Calu3 (cell line): ENCODE measurements around the gene DNAJC5G. TPM values are rescaled to one million over a fixed set of nuclear protein-coding genes. Genes with fewer than 3 reads are reported as not detected.
A peak's percentile ranks its signal among the peaks of the same experiment; 100 is the strongest.

ENCODE experiments used
- Bru-seq: library from RNA; stranded (reverse); fragments of 400-500 nt; gene quantifications from one replicate; lab custom pipeline; 2021; lab: Mats Ljungman, UMichigan
- BruChase-seq, 2 experiments: library from RNA; stranded (reverse); fragments of 400-500 nt; gene quantifications; one replicate each; lab custom pipeline; 2021; lab: Mats Ljungman, UMichigan
- BruUV-seq: library from RNA; stranded (reverse); fragments of 400-500 nt; replicated peaks from 2 replicates; lab custom pipeline; 2021; lab: Mats Ljungman, UMichigan
- CTCF ChIA-PET: fragments of 300-600 bp; sonication (Branson Sonifier 250); formaldehyde crosslinking; loops from one replicate; lab custom pipeline; 2022; ENCODE audit warnings: antibody characterized with exemption; lab: Charles Lee
- DNase-seq: peaks from one replicate; pipeline ENCODE4 v3.0.0; 2022
- H3K27ac Mint-ChIP-seq: one replicate; pipeline ENCODE4 v1.8.0; 2022; ENCODE audit warnings: mixed read lengths; ENCODE audit not compliant: unreplicated experiment
- H3K27me3 Mint-ChIP-seq: one replicate; pipeline ENCODE4 v1.8.0; 2022; ENCODE audit warnings: mixed read lengths; ENCODE audit not compliant: unreplicated experiment
- H3K36me3 Mint-ChIP-seq: one replicate; pipeline ENCODE4 v1.8.0; 2022; ENCODE audit warnings: mild to moderate bottlenecking, moderate library complexity, mixed read lengths; ENCODE audit not compliant: insufficient read depth, unreplicated experiment
- H3K4me1 Mint-ChIP-seq: one replicate; pipeline ENCODE4 v1.8.0; 2022; ENCODE audit warnings: mild to moderate bottlenecking, low read depth, mixed read lengths; ENCODE audit not compliant: unreplicated experiment
- H3K4me3 Mint-ChIP-seq: one replicate; pipeline ENCODE4 v1.8.0; 2022; ENCODE audit warnings: mild to moderate bottlenecking, low read depth, moderate library complexity, mixed read lengths; ENCODE audit not compliant: unreplicated experiment
- H3K9me3 Mint-ChIP-seq: one replicate; pipeline ENCODE4 v1.8.0; 2022; ENCODE audit warnings: low read depth, mixed read lengths; ENCODE audit not compliant: unreplicated experiment
- intact Hi-C: fragments of 100-400 bp; cut with micrococcal nuclease; formaldehyde crosslinking; loops from one replicate; pipeline ENCODE4 v1.10.0; 2022; ENCODE audit not compliant: unreplicated experiment
- long read RNA-seq: library from polyadenylated mRNA; stranded (forward); transcript quantifications from one replicate; pipeline ENCODE4 v2.0.0, GENCODE V29; 2022
- total RNA-seq: library from RNA; stranded (reverse); gene quantifications from 2 replicates; pipeline ENCODE4 v1.2.3, GENCODE V29; 2022
- TF ChIP-seq, protein P1 (sequence below): fragments of 200-600 bp; IDR thresholded peaks from one replicate; pipeline ENCODE4 v1.8.0; 2022; ENCODE audit warnings: antibody characterized with exemption; ENCODE audit not compliant: unreplicated experiment

The DNAJC5G gene, protein sequence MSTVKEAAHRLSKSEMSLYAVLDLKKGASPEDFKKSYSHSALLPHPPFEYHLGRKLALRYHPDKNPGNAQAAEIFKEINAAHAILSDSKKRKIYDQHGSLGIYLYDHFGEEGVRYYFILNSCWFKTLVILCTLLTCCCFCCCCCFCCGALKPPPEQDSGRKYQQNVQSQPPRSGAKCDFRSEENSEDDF
- total RNA-seq: not detected in 2 replicates
- Bru-seq, nascent RNA: percentile 10 among the genes with signal in this experiment
- BruChase-seq, experiment 1, labeled RNA remaining after a 6-hour chase: percentile 9 among the genes with signal in this experiment
- BruChase-seq, experiment 2, labeled RNA remaining after a 2-hour chase: percentile 1 among the genes with signal in this experiment
- long read RNA-seq: 0 reads

DNA sequence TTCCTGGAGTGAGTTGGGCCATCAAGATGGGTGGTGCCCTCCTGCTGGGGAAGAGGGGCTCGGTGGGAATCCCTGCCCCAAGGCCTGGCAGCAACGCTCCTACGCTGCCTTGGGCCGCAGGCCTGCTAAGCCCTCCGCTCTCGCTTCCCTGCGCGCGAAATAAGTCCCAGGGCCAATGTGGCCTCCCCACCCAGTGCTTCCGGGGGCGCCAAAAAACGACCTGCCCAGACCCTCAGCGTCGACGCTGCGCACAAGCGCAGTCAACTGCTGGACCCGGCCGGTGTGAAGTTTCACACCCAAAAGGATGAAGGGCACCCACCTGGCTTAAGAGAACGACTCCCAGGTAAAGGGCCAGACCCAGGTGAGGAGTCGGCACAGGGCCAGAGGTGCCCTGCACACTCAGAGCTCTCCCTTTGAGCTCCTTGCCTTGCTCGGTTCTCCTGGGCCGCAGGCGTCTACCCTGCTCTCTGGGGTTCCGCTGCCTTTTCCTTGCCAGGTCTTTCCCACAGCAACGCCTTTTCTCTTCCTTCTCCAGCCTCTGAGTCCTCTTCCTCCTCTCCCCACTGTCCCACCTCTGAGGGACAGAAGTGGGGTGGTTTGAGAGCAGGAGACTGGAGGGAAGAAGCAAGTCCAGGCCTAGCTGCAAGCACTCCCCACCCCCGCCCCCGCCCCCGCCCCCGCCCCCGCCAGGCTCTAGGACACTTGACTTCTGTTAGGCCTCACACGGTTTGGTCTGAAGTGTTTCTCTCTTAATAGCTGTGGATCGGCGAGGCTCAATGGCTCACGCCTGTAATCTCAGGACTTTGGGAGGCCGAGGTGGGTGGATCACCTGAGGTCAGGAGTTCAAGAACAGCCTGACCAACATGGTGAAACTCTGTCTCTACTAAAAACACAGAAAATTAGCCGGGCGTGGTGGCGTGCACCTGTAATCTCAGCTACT lies at the start of gene DNAJC5G:
TSS of gene DNAJC5G (plus strand) at position 223 of the 940 bp plus-strand sequence. CDS start 1,296 bp downstream, outside the sequence.
- no peak within 1 kb of the TSS for H3K4me3 Mint-ChIP-seq
- H3K27me3 Mint-ChIP-seq: peaks cover 65% of the 10 kb centered on the region
- BruUV-seq: no TSS peak
- no peak within 1 kb of the TSS for H3K27ac Mint-ChIP-seq
- no peaks in the 10 kb centered on the region for H3K36me3 Mint-ChIP-seq
- intact Hi-C loops: no loop called here
- peaks cover 11% of the 10 kb centered on the region for H3K4me1 Mint-ChIP-seq
- no peak for DNase-seq
- TF ChIP-seq, protein P1, sequence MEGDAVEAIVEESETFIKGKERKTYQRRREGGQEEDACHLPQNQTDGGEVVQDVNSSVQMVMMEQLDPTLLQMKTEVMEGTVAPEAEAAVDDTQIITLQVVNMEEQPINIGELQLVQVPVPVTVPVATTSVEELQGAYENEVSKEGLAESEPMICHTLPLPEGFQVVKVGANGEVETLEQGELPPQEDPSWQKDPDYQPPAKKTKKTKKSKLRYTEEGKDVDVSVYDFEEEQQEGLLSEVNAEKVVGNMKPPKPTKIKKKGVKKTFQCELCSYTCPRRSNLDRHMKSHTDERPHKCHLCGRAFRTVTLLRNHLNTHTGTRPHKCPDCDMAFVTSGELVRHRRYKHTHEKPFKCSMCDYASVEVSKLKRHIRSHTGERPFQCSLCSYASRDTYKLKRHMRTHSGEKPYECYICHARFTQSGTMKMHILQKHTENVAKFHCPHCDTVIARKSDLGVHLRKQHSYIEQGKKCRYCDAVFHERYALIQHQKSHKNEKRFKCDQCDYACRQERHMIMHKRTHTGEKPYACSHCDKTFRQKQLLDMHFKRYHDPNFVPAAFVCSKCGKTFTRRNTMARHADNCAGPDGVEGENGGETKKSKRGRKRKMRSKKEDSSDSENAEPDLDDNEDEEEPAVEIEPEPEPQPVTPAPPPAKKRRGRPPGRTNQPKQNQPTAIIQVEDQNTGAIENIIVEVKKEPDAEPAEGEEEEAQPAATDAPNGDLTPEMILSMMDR: no peak
- CTCF ChIA-PET: interaction anchor here (0.6 kb wide), 1 partner anchor 18 kb away, joined by 4 read pairs; no protein-coding TSS in a partner anchor
- no peaks in the 10 kb centered on the region for H3K9me3 Mint-ChIP-seq

DNA sequence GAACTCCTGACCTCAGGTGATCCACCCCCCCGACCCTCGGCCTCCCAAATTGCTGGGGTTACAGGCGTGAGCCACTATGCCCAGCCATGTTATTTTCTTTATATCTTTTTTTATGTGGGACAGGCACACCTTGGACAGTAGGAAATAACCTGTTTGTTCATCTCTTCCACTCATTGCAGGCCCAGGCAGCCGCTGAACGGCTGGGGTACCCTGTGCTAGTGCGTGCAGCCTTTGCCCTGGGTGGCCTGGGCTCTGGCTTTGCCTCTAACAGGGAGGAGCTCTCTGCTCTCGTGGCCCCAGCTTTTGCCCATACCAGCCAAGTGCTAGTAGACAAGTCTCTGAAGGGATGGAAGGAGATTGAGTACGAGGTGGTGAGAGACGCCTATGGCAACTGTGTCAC lies 49.7 kb upstream of the DNAJC5G start:
- CTCF ChIA-PET: no interaction called here
- no peak overlapping the region for H3K4me3 Mint-ChIP-seq
- H3K4me1 Mint-ChIP-seq: no peaks in the 10 kb centered on the region
- intact Hi-C loops: no loop called here
- no peaks in the 10 kb centered on the region for H3K9me3 Mint-ChIP-seq
- no TSS peak for BruUV-seq
- no peaks in the 10 kb centered on the region for H3K27me3 Mint-ChIP-seq
- peaks cover 33% of the 10 kb centered on the region for H3K36me3 Mint-ChIP-seq
- no peak overlapping the region for H3K27ac Mint-ChIP-seq
- DNase-seq: no peak
- TF ChIP-seq, protein P1: no peak

DNA sequence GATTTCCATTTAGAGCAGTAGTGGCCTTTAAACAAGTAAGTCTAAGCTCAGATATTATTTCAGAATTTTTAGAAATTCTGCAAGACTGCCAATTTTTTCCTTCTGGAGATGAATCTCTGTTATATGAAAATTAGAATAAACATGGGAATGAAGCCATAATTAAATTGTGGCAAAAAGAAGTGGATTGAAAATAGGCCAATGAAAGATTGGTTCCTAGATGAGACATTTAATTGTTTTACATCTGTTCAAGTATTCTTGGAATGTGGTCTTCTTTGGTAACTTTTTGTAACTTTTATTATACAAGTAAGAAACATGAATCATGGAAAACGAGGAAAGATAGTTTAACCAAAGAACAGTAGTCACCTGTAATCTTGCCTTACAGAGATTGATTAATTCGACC lies 47.7 kb upstream of the DNAJC5G start:
- H3K27me3 Mint-ChIP-seq: no peaks in the 10 kb centered on the region
- intact Hi-C loops: no loop called here
- H3K4me1 Mint-ChIP-seq: no peaks in the 10 kb centered on the region
- TF ChIP-seq, protein P1: no peak
- H3K9me3 Mint-ChIP-seq: no peaks in the 10 kb centered on the region
- no peak for DNase-seq
- H3K4me3 Mint-ChIP-seq: no peak overlapping the region
- TSS peak; percentile 8 for BruUV-seq
- peaks cover 45% of the 10 kb centered on the region for H3K36me3 Mint-ChIP-seq
- H3K27ac Mint-ChIP-seq: no peak overlapping the region
- CTCF ChIA-PET: no interaction called here

DNA sequence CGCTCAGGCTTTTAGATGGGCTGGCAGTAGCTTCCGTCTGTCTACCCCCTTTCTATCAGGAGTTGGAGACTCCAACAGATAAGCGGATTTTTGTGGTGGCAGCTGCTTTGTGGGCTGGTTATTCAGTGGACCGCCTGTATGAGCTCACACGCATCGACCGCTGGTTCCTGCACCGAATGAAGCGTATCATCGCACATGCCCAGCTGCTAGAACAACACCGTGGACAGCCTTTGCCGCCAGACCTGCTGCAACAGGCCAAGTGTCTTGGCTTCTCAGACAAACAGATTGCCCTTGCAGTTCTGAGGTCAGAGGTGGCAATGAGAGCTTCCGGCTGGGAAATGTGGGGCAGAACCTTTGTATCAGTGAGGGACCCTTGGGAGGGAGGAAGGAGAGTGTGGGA lies 43.3 kb upstream of the DNAJC5G start:
- Mint-ChIP-seq H3K27me3 (no peaks in the 10 kb centered on the region), H3K9me3 (no peaks in the 10 kb centered on the region), H3K4me1 (no peaks in the 10 kb centered on the region), H3K4me3 (no peak overlapping the region), H3K36me3 (peaks cover 60% of the 10 kb centered on the region), H3K27ac (no peak overlapping the region)
- CTCF ChIA-PET: no interaction called here
- BruUV-seq: no TSS peak
- intact Hi-C loops: no loop called here
- TF ChIP-seq, protein P1: no peak
- DNase-seq: no peak
